Islet precursor cell (in vitro differentiated cells): ENCODE data around the gene NACC2.

Experiments
- DNase-seq: peaks from one replicate; pipeline ENCODE4 v3.0.0-alpha.2; 2018

Gene NACC2

DNA sequence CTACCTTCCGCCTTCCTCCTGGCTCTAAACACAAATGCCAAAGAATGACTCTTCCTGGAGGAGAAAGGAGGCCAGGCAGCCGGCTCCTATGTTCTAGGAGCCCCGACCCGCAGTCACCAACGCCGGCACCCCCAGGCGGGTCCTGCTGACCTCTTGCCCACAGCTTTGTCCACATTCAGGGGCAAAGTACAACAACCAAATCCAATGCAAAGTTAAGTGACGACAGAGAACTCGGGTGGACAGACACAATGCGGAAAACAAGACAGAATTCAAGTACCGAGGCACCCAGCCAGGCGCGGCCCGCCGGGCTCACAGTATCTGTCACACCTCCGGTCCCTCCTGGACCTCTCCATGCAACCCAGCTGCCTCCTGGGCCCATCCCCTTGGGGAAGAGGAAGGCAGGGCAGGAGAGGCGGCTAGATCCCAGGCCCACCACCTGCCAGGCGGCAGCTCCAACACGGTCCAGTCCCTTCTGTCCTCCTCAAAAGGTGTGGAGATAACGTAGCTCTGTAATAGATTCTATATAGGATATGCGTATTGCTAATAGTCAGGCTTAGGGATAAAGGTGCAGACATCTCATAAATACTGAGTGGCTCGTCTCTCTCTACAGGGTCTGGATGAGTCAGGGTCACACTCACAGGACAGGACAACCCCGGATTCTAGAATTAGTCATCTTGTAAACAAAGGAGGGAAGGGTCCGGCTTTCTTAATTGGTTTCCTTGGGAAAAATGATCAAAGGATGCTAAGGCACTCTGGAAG is 87.0 kb downstream of the NACC2 start:
- peak; percentile 79 for DNase-seq

DNA sequence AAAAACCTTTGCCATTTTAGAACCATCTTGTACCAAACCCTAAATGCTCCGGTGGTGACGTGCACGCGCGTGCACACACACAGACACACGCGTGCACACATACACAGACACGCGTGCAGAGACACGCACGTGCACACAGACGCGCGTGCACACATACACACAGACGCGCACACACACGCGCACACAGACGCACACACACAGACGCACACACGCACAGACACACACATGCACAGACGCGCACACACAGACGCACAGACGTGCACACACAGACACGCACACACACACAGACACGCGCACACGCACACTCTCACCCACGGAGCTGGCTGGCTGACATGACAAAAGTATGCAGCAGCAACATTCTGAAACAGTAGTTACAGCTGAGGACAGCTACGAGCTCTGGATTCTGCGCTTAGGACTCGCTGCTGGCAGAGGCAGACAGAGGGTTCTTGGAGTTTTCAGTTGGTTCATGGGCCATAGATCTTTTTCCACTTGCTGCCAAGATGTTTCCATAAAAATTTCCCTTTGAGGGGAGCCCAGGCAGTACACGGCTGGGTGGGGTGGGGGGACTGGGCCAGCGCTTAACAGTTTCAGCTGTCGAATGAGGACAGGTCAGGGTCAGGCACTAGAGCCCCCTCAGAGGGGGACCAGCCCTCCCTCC is 87.7 kb downstream of the NACC2 start:
- DNase-seq: no peak

DNA sequence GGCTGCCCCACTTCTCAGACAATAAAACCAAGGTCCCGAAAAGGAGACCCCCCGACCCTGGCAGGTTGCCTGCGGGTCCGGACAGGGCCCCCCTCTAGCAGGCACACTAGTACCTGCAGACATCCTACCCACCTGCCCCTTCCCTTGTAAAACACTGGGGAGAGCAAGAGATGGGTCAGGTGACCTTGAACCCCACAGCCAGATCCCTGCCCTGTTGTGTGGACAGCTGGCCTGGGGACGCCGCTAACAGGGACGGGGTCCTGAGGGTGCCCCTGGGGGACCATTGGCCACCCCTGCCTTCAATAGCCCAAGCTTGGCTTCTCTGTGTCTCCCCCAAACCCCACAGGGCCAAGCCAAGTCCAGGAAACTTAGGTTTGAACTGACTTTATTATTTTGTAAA is 88.9 kb downstream of the NACC2 start:
- DNase-seq: no peak

DNA sequence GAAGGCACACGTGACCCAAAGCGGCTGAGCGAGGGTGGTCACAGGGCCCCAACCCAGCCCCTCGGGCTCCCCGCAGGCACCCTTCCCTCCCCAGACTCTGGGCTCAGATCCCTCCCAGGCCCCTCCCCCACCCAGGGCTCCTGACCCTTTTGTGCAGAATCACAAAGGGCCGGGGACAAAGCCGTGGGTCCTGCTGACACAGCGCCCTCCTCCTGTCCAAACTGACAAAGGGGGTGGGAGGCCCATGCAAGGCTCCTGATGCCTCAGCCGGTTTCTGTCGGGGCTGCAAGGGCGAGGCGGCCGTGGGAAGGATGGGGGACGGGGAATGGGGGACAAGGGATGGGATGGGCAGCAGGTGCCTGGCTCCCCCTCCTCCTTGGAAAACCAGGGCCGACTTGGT is 90.4 kb downstream of the NACC2 start:
- no peak for DNase-seq

DNA sequence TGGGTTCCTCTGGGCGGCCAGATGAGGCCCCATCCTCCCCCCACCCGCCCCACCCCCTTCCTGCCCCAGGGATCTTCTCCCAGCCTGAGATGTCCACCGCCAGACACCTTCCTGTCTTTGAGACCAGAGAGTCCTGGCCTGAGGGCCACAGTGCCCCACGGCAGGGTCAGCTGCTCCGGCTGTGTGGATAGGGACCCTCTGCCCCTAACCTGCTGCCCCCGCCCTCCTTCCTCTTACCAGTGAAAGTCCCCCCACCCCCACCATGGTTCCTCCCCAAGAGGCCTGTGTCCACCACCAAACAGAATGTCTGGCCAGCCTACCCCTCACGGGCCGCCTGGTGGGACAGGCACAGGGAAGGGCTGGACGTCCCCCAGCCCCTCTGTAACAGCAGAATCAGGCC is 90.9 kb downstream of the NACC2 start:
- DNase-seq: no peak

DNA sequence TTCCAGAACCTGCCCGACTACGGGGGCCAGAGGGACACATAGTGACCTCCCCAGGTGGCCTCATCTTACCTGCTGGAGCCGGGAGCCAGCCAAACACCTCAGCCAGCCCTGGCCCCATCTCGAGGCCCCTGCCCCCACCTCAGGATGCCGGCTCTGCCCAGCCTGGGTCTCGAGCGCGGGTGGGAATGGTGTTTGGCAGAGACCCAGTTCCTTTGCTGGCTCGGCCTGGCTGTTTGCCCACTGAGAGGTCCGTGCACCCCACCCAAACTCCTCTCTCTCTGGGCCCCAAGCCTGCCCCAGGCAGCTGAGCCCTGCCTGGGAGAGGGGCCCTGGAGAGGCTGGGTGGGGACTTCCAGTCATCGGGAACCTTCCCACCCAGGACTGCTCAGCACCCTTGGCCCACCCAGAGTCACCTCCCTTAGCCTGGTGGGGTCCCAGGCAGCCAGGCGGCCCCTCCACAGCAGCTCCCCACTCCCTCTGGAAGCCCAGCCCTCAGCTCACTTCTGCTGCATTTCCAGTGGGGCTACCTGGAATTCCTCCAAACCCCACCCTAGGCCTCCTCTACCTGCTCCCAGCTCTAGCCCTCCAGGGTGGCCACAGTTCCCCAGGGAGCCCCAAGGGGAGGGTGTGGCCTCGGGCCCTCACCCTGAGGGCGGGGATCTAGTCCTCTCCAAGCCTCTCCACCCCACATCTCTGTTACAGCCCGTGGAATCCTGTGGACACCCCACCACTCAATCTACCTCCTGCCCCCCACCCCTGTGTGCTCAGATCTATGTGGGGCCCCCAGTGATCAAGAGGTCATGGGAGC is 91.5 kb downstream of the NACC2 start:
- DNase-seq: no peak

DNA sequence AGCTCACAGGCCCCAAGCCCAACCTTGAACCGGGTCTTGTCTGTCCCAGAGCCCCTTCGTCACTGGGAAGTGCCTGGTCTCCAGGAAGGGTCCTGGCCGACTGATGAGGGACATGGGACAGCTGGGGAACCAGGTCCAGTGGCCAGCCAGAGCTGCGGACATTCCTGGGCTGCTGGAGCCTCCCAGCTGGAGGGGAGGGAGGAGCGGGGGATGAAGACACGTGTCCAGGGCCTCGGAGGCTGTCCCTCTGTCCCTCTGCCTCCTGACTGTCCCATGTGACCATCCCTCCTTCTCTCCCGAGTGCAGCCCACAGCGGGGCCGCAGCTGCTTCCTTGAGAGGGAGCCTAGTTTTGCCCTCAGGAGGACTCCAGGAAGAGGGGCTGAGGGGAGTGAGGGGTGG is 92.2 kb downstream of the NACC2 start:
- DNase-seq: no peak

DNA sequence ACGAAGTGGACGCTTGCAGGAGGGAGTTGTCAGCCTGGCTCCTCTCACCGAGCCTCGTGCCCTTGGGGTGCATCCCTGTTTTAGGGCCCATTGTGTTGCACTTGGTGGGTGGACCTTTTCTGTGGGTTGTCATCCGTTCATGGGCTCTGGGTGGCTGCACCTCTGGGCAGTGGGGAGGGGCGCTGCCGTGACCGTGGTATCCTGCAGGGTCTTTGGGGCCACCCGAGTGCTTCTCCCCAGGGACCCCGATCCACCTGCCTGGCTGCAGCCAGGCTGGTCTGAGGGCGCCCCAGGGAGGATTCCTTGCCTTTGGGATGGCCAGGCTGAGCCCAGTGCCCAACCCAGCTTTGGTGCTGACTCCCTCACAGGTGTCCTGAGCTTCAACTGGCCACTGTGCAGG is 92.9 kb downstream of the NACC2 start:
- DNase-seq: no peak

DNA sequence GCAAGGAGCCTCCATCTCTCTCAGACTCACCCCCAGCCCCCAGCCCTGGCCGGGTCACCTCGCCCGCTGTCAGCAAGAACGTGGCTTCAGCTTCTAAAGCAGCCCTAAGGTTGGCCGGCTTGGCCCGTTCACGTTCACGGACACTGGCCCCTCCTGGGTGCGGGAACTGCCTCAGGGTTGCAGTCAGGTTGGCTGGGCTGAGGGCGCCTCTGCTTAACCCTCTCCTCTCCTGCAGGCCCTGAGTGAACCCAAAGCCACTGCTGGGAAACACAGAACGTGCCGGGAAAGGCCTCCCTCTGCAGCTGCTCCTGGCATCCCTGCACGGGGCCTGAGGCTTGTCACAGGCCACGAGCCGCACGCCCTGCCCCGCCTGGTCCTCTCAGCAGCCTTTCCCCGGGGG is 93.9 kb downstream of the NACC2 start:
- peak; percentile 72 for DNase-seq

DNA sequence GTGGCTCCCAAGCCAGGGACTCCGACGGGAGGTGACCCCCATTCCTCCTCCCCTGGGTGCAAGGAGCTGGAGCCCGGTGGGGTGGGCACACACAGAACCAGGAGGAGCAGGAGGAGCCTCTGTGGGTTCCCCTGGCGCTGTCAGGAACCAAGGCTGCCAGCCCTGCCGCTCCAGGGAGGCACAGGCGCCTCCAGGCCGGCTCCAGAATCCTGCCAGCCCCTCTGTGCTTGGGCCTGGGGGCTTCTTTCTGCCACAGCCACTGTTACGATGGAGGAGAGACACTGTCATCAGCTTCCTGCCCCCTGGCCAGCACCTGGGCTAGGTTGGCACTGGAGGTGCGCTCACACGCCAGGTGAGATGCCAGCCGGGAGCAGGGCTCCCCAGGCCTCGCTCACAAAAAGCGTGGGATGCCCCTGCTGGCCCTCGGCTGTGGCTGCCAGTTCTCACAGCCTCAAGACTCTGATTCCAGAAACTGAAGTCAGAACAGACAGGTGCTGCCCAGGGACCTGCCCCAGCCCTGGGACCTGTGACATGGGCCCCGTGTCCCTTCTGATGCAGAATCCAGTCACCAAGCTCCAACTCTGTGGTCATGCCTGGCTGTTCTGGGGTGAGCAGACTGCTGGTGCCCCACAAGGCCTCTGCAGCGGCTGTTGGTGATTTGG is 96.5 kb downstream of the NACC2 start:
- DNase-seq: no peak

DNA sequence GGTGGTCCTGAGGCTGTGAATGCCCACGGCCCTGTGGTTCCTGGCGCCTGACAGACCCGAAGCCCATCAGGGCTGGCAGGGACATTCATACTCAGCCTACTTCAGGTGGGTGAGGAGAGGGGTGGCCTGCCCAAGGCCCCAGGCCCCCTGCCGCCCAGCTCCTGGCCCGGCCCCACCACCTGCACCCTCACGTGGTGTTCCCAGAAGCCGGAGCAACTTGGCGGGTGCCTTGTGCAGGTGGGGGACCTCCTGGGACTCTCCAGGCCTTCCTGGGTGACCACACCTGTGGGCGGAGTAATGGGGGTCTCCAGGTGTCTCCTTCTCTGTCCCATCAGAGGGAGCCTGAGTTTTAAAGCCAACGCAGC is 97.1 kb downstream of the NACC2 start:
- DNase-seq: no peak

DNA sequence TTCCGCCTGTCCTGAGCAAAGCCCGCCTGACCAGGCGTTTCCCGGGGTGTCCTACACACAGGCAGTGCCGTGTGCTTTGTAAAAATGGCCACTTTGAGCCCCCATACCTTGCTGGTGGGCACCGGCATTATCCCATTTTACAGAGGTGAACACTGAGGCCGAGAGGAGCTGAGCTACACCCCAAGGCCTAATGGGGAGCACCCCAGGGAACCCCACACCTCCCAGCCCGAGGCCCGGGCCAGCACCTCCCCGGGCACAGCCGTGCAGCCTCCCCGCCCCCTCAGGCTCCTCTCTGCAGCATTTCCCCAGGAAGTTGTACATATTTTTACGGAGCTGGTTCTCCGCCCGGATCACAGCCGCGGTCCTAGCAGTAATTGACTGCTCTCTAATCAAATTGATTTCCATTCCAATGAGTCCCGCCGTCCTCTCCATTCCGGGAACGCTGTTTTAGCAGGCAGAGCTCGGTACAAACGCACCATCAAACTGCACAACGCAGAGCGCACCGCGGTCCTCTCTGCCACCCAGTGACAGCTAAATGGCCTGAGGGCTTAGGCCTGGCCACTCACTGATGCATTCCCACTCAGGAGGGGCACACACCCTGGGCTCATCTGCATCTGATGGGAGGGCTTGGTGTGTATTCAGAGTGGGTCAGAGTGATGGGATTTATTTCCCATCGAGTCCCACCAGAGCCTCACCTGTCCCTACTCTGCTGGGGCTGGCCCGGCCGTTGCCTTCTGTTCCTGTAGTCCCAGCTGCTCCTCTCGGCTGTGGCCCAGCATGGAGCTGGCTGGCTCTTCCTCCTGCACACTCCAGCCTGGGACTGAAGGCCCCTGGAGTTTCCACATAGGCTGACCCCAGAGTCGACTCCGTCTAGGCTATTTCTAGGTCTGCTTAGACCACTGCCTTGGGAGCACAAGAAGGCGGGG is 97.7 kb downstream of the NACC2 start:
- no peak for DNase-seq

DNA sequence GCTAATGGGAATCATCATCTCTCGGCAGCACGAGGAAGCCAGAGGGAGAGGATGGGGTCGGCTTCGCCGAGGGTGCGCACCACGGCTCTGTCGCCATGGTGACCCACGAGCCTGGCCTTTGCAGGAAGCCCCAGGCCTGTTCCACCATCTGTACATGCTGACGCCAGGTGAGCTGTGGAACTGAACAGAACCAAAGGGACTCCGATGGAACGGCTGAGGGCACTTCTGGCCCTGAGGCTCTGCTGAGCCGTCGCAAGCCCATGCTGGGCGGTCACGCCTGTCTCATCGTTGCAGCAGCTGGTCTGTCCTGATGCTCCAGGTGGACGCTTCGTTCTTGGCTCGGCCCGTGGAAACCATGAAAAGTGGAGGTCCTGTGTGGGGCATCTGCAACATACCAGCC is 99.3 kb downstream of the NACC2 start:
- no peak for DNase-seq

DNA sequence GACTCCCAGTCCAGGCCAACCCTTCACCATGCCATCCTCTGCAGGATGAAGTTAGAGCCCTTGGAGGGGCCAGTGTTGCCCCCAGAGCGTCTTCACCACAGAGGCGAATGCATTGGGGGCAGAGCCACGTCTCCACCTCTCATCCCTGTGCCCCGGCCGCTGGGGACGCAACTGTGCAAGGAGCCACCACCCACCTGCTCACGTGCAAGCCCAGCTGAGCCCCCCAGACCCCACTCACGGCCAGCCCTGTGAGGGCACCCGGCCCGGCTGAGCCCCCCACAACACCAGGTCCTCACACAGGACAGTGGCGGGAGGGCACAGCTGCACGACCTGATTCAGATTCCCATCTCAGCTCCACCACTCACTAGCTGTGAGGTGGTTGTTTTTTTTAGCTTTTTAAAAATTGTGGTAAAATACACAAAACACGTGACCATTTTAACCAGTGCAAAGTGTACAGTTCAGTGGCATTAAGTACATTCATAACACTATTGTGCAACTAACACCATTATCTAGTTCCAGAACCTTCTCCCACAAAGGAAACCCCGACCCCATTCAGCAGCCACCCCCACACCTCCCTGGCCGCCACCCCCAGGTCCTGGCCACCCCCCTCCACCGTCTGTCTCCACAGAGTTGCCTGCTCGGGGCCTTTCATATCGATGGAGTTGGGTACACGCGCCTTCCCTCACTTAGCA is 100.4 kb downstream of the NACC2 start:
- no peak for DNase-seq

DNA sequence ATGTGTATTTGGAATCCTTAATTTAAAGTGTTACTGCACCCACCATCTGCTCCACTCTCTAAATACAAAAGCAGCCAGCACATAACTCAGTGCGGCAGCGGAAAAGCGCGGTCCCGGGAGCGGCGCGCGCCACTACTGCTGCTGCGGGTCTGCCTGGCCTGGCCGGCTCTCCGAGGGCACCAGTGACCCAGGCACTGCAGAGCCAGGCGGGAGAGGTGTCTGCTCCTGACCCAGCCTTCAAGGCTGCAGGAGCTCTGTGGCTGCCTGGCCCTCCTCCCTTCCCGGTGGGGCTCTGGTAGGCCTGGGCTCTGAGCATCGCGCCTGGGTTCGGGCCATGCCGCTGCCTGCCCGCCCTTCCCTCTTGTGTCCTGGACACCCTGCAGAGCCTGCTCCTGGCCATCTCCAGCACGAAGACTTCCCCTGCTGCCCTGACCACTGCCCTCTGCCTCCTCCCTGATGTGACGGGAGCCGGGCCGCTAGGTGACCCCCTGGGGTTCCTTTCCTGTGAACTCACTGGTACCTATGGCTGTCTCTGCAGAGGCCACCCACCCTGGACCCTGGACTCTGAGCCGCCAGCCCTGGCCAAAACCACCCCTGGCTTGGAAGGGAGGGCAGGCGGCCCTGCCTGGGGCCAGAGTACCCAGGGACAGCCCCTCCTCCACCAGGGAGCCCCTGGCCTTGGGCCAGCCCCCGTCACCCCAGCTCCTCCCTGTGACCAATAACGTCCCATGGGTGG is 101.2 kb downstream of the NACC2 start:
- DNase-seq: peak; percentile 67

DNA sequence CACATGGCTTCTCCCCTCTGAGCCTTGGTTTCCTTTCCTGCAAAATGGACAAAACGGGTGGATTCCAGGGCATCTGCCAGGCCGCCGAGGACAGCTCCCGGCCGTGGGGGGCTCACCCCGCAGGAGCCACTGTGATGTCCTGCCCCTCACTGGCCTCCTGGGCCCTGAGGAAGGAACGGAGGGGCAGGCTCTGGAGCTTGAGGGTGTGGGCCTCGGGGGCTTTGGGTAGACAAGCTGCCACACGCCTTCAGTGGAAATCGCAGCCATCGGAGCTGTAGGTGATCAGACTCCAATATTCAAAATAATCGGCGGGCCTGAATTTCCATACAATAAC is 101.7 kb downstream of the NACC2 start:
- DNase-seq: no peak

DNA sequence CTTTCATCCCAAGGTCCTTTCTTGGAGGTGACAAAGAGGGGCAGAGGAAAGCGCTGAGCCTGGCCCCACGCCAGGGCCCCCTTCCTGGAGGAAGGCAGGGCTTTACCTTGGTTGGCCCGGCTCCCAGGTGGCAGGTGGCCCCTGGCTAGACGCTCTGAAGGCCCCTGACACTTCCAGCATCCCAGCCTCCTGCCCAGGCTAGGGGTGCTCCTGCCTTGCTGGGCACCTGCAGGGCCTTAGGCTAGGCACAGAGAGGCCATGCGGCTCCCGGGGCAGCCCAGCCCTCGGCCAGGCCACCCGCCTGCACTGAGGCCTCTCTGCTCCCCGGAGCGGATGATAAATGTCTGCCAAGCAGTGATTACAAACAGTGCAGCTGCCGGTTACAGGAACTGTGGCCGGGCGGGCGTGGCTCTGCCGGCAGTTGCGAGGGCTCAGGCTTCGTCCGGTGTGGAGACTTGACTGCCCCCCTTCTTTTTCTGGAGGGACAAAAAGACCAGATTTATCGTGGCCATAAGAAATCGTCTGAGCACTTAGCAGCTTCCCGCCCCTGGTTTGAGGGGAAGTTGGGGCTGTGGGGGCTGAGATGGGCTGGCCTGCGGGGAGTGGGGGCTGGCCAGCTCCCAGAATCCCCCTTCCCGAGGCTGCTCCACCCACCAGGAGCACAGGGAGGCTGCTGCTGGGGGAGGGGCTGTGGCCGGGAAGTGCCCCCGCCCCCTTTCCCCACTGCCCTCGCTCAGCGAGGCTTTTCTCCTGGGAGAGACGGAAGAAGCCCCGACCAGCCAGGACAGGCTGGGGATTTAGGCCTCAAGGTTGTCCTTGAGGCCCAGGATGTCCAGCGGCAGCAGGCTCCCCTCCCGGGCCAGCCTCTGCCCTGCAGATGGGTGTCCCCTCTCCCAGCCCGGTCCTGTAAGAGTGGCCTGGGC is 102.3 kb downstream of the NACC2 start:
- DNase-seq: peak; percentile 94

DNA sequence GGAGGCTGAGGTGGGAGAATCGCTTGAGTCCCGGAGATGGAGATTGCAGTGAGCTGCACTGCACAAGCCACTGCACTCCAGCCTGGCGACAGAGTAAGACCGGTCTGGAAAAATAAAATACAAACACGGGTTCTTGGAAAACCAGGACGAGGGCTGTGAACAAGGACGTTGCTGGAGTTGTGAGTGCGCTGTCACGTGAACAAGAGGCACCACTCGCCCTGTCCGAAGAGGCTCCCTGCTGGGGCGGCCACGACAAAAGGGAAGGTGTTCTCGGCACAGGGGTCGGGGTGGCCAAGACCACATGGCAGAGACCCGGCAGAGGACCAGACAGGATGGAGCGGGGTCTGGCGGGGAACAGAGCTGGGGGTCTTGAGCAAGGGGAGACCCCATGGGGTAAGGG is 103.3 kb downstream of the NACC2 start:
- no peak for DNase-seq

DNA sequence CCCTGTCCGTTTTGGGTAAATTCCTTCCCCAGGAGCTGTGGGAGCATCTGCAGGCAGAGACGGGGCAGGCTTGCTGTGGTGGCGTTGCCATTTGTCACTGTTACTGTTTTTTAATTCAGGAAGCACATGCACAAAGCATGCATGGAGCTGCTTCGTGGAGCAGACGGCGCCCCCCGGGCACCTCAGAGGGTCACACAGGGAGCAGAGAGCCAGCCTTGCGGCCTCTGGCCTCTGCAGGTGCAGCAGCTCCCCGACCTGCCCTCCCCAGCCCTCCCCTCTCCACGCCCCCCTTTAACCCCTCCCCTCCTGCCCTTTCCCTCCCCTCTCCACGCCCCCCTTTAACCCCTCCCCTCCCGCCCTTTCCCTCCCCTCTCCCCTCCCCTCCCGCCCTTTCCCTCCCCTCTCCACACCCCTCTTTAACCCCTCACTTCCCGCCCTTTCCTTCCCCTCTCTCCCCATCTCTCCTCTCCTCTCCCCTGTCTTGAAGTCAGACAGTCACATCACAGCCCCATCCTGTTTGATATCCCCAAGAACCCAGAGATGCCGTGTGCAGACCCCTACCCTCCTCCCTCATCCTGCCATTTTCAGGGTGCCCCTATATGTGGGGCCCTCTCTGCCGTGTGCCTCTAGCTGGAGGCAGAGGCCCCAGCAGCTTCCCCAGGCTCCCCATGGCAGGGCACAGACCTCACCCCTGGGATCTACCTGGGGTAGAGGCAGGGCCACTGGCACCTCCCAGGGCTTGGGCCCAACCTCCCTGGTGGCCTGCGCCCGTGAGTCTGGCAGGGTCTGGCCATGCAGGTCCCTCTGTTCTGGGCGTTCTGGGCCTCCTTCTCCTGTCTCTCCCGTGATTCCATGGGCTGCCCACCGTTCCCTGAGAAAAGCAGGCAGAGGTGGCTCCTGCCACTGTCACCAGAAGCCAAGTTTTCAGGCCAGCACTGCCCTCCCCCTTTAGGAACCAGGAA is 104.3 kb downstream of the NACC2 start:
- no peak for DNase-seq
